HCT116 (cell line): ENCODE data around the gene TAOK3. TPM values are rescaled to one million over a fixed set of nuclear protein-coding genes. Genes with fewer than 3 reads are reported as not detected.
"Not testable (repeated sequence)": the region's sequence is repeated elsewhere in the genome, so short reads cannot be mapped to it uniquely, and the experiment has no call there.

ENCODE experiments used
- ATAC-seq: fragments of 200-7000 bp; cut with Tn5 transposase; 2 replicates; pipeline ENCODE4 v1.9.1; 2020; ENCODE audit warnings: mild to moderate bottlenecking, moderate library complexity
- BruUV-seq: library from RNA; stranded (reverse); fragments of 400-500 nt; replicated peaks from 2 replicates; lab custom pipeline; 2021; lab: Mats Ljungman, UMichigan
- CTCF ChIA-PET: fragments of 300-600 bp; sonication (Branson Sonifier 250); formaldehyde crosslinking; loops from one replicate; lab custom pipeline; 2021; ENCODE audit warnings: antibody characterized with exemption; lab: Charles Lee
- POLR2A ChIA-PET: fragments of 300-600, 350-600 bp; sonication (Branson Sonifier 250); formaldehyde crosslinking; loops from one replicate; lab custom pipeline; 2021; ENCODE audit warnings: antibody characterized with exemption; lab: Charles Lee
- RAD21 ChIA-PET, 2 experiments: fragments of 300-600 bp; sonication (Branson Sonifier 250); formaldehyde crosslinking; loops; one replicate each; lab custom pipeline; 2023; ENCODE audit warnings: low total read pairs in 2 of 2; ENCODE audit not compliant: uncharacterized antibody in 2 of 2, unreplicated experiment in 2 of 2, low non-redundant PET in 1 of 2; lab: Charles Lee
- DNase-seq: peaks from one replicate; pipeline ENCODE4 v3.0.0-alpha.2; 2010; ENCODE audit warnings: low read depth, low spot score
- H2AFZ ChIP-seq: fragments of 200-600 bp; shearing (Covaris generic), sonication (generic); 2 replicates; pipeline ENCODE4 v1.6.1; 2017; ENCODE audit warnings: low read depth, mixed run types, mixed read lengths, antibody characterized with exemption, low read length; ENCODE audit not compliant: poor library complexity, severe bottlenecking
- H3K27ac ChIP-seq: 2 replicates; pipeline ENCODE4 v1.5.1; 2012; ENCODE audit warnings: low read depth, low read length
- H3K27me3 ChIP-seq: fragments of 200-600 bp; sonication (generic); 2 replicates; pipeline ENCODE4 v1.6.1; 2016; ENCODE audit warnings: mixed run types, low read length, mixed read lengths; ENCODE audit not compliant: insufficient read depth
- H3K36me3 ChIP-seq, 2 experiments: fragments of 200-500 bp in 1 of 2; fragments of 200-600 bp in 1 of 2; sonication (Bioruptor generic) in 1 of 2; sonication (generic) in 1 of 2; 2 replicates each; pipeline versions ENCODE4 v1.5.1 to v1.6.1; 2014 to 2016; ENCODE audit warnings: low read length in 2 of 2, inconsistent platforms in 1 of 2, mixed read lengths in 1 of 2, mixed run types in 1 of 2; ENCODE audit not compliant: insufficient read depth in 2 of 2, control insufficient read depth in 1 of 2
- H3K4me1 ChIP-seq, 2 experiments: fragments of 200-600 bp in 1 of 2; sonication (generic) in 1 of 2; 2 replicates each; pipeline versions ENCODE4 v1.5.1 to v1.6.1; 2012 to 2017; ENCODE audit warnings: low read length in 2 of 2, inconsistent platforms in 1 of 2, mild to moderate bottlenecking in 1 of 2, mixed read lengths in 1 of 2, mixed run types in 1 of 2, moderate library complexity in 1 of 2; ENCODE audit not compliant: insufficient read depth in 2 of 2, control insufficient read depth in 1 of 2
- H3K4me2 ChIP-seq: fragments of 200-600 bp; sonication (generic); 2 replicates; pipeline ENCODE4 v1.6.1; 2017; ENCODE audit warnings: mixed run types, low read length, mixed read lengths
- H3K4me3 ChIP-seq, 2 experiments: fragments of 200-600 bp in 1 of 2; sonication (generic) in 1 of 2; replicated peaks in 1 of 2; 2 replicates each; pipeline ENCODE4 v1.5.1; 2011 to 2016; ENCODE audit warnings: low read length in 2 of 2, control low read depth in 1 of 2, low read depth in 1 of 2, mild to moderate bottlenecking in 1 of 2, mixed read lengths in 1 of 2, mixed run types in 1 of 2
- H3K79me2 ChIP-seq: fragments of 200-600 bp; sonication (generic); 2 replicates; pipeline ENCODE4 v1.6.1; 2017; ENCODE audit warnings: mild to moderate bottlenecking, mixed run types, low read length, moderate library complexity, mixed read lengths; ENCODE audit not compliant: insufficient read depth
- H3K9ac ChIP-seq: fragments of 200-600 bp; sonication (generic); 2 replicates; pipeline ENCODE4 v1.6.1; 2016; ENCODE audit warnings: low read length, mixed read lengths
- H3K9me2 ChIP-seq: fragments of 200-600 bp; sonication (generic), shearing (Covaris generic); 2 replicates; pipeline ENCODE4 v1.6.1; 2017; ENCODE audit warnings: mixed run types, mild to moderate bottlenecking, moderate library complexity; ENCODE audit not compliant: insufficient read depth
- H3K9me3 ChIP-seq, 2 experiments: fragments of 200-500 bp in 1 of 2; fragments of 200-600 bp in 1 of 2; sonication (Bioruptor generic) in 1 of 2; sonication (generic) in 1 of 2; 2 replicates each; pipeline ENCODE4 v1.6.1; 2014 to 2017; ENCODE audit warnings: low read length in 2 of 2, mixed read lengths in 2 of 2, inconsistent platforms in 1 of 2, low read depth in 1 of 2, mild to moderate bottlenecking in 1 of 2, mixed run types in 1 of 2, moderate library complexity in 1 of 2; ENCODE audit not compliant: control insufficient read depth in 1 of 2, insufficient read depth in 1 of 2
- H4K20me1 ChIP-seq: fragments of 200-600 bp; sonication (generic), shearing (Covaris generic); 2 replicates; pipeline ENCODE4 v1.6.1; 2017; ENCODE audit warnings: mixed run types, mild to moderate bottlenecking, moderate library complexity; ENCODE audit not compliant: insufficient read depth
- EGR1 ChIP-seq: IDR thresholded peaks from 2 replicates; pipeline ENCODE4 v1.6.1; 2012; ENCODE audit warnings: low read depth
- ELF1 ChIP-seq: IDR thresholded peaks from 2 replicates; pipeline ENCODE4 v1.6.1; 2012; ENCODE audit warnings: low read depth, borderline replicate concordance
- EZH2 ChIP-seq: fragments of 200-600 bp; sonication (generic); IDR thresholded peaks from 2 replicates; pipeline ENCODE4 v1.6.1; 2017; ENCODE audit warnings: antibody characterized with exemption, mixed run types
- EZH2phosphoT487 ChIP-seq: fragments of 200-600 bp; IDR thresholded peaks from 2 replicates; pipeline ENCODE4 v1.6.1; 2018; ENCODE audit warnings: antibody characterized with exemption, borderline replicate concordance
- POLR2A ChIP-seq: IDR thresholded peaks from 2 replicates; pipeline ENCODE4 v1.7.0; 2011; ENCODE audit warnings: borderline replicate concordance; ENCODE audit not compliant: insufficient read depth, insufficient read length; ENCODE audit errors: extremely low read depth
- RAD21 ChIP-seq: IDR thresholded peaks from 2 replicates; pipeline ENCODE4 v1.6.1; 2012; ENCODE audit warnings: low read depth, mild to moderate bottlenecking
- SIN3A ChIP-seq: IDR thresholded peaks from 2 replicates; pipeline ENCODE4 v1.6.1; 2012; ENCODE audit warnings: low read depth
- SP1 ChIP-seq: IDR thresholded peaks from 2 replicates; pipeline ENCODE4 v1.6.1; 2012; ENCODE audit warnings: low read depth
- SRF ChIP-seq: IDR thresholded peaks from 2 replicates; pipeline ENCODE4 v1.6.1; 2012; ENCODE audit warnings: low read depth
- TCF7L2 ChIP-seq: IDR thresholded peaks from 2 replicates; pipeline ENCODE4 v1.7.0; 2011; ENCODE audit warnings: borderline replicate concordance, inconsistent platforms; ENCODE audit not compliant: insufficient read depth, insufficient read length; ENCODE audit errors: extremely low read depth
- YY1 ChIP-seq: IDR thresholded peaks from 2 replicates; pipeline ENCODE4 v1.6.1; 2011; ENCODE audit warnings: low read length, low read depth, moderate library complexity, mild to moderate bottlenecking; ENCODE audit not compliant: insufficient replicate concordance; ENCODE audit errors: extremely low read depth
- ZBTB33 ChIP-seq: IDR thresholded peaks from 2 replicates; pipeline ENCODE4 v1.6.1; 2011; ENCODE audit warnings: mild to moderate bottlenecking, low read length, moderate library complexity; ENCODE audit not compliant: insufficient replicate concordance; ENCODE audit errors: extremely low read depth
- ZNF274 ChIP-seq: fragments of 200-500 bp; sonication (Bioruptor generic); IDR thresholded peaks from 2 replicates; pipeline ENCODE4 v1.6.1; 2014; ENCODE audit warnings: mild to moderate bottlenecking, low read depth, low read length, inconsistent platforms
- intact Hi-C: fragments of 100-400 bp; cut with micrococcal nuclease; formaldehyde crosslinking; loops from 2 replicates; pipeline ENCODE4 v1.10.0; 2022
- total RNA-seq: library from RNA; stranded (reverse); gene quantifications from one replicate; pipeline ENCODE4 v1.2.1, GENCODE V29; 2021; ENCODE audit not compliant: unreplicated experiment
- TF ChIP-seq, protein P1 (sequence below): IDR thresholded peaks from 2 replicates; pipeline ENCODE4 v1.6.1; 2012

TAOK3 gene
- total RNA-seq, 1 experiment from 2014 or later: 10.5 TPM

- DNase-seq, intact Hi-C loops, POLR2A ChIA-PET, H3K27ac ChIP-seq, H3K36me3 ChIP-seq, H3K4me3 ChIP-seq, BruUV-seq, H3K4me1 ChIP-seq, H3K79me2 ChIP-seq, H4K20me1 ChIP-seq, CTCF ChIA-PET, H3K27me3 ChIP-seq, H3K4me2 ChIP-seq, H2AFZ ChIP-seq, H3K9ac ChIP-seq, ATAC-seq, H3K9me2 ChIP-seq, RAD21 ChIA-PET, H3K9me3 ChIP-seq: not testable (repeated sequence)
Measured at GRCh38 chr12:118308006-118308405, 64.7 kb downstream of the TAOK3 start.

GRCh38 chr12:118307069-118307954 is 65.4 kb downstream of the TAOK3 start:
- Histone ChIP-seq H3K36me3 (no peaks in the 10 kb centered on the region), H3K9ac (no peak overlapping the region), H3K9me2 (no peaks in the 10 kb centered on the region), H3K4me3 (no peak overlapping the region), H3K4me1 (peaks cover 1 to 4% of the 10 kb centered on the region in 2 experiments; a peak in 2 of 4 replicates), H3K4me2 (no peak overlapping the region), H3K27ac (no peak overlapping the region), H2AFZ (no peak overlapping the region)
- DNase-seq (no peak), ATAC-seq (no peak)
- CTCF ChIA-PET: no interaction called here
- BruUV-seq: no TSS peak
- intact Hi-C loops: no loop called here
- RAD21 ChIA-PET: no interaction called here
- no peak for TF ChIP-seq SP1
- no peak for TF ChIP-seq EZH2
- TF ChIP-seq SRF: no peak
- TF ChIP-seq RAD21: no peak
- no peak for TF ChIP-seq ELF1
- no peak for TF ChIP-seq SIN3A
- no peak for TF ChIP-seq EZH2phosphoT487
- no peak for TF ChIP-seq YY1
- TF ChIP-seq POLR2A: no peak
- no peak for TF ChIP-seq ZBTB33
- TF ChIP-seq, protein P1, sequence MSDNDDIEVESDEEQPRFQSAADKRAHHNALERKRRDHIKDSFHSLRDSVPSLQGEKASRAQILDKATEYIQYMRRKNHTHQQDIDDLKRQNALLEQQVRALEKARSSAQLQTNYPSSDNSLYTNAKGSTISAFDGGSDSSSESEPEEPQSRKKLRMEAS: no peak
- TF ChIP-seq TCF7L2: no peak
- no peak for TF ChIP-seq EGR1
- TF ChIP-seq ZNF274: no peak
- TF ChIP-seq, all 23 proteins: peak for 0
- POLR2A ChIA-PET: no interaction called here
- H3K79me2 ChIP-seq: no peaks in the 10 kb centered on the region
- H3K9me3 ChIP-seq: no peaks in the 10 kb centered on the region
- no peaks in the 10 kb centered on the region for H4K20me1 ChIP-seq
- no peaks in the 10 kb centered on the region for H3K27me3 ChIP-seq
